Common myeloid progenitor, CD34-positive (primary cell): ENCODE data around the gene LIPF.

Experiments
- CTCF ChIA-PET: fragments of 350-600 bp; sonication (Branson Sonifier 250); formaldehyde crosslinking; loops from one replicate; lab custom pipeline; 2021; ENCODE audit warnings: antibody characterized with exemption; lab: Charles Lee
- POLR2A ChIA-PET: fragments of 350-600 bp; sonication (Branson Sonifier 250); formaldehyde crosslinking; loops from one replicate; lab custom pipeline; 2021; ENCODE audit warnings: antibody characterized with exemption; lab: Charles Lee
- DNase-seq, 3 donors: peaks; one replicate each; pipeline versions ENCODE4 v3.0.0 to v3.0.0-alpha.2; 2013
- H3K27ac ChIP-seq, 2 experiments: 1 replicate in 1 of 2; 2 replicates in 1 of 2; pipeline ENCODE4 v1.7.0; 2013; ENCODE audit warnings: inconsistent platforms in 2 of 2, low read length in 2 of 2, mild to moderate bottlenecking in 2 of 2, low read depth in 1 of 2, moderate library complexity in 1 of 2; ENCODE audit not compliant: severe bottlenecking in 2 of 2, insufficient read depth in 1 of 2, poor library complexity in 1 of 2
- H3K27me3 ChIP-seq, 5 experiments: replicated peaks in 2 of 5; 1 replicate in 3 of 5; 2 replicates in 2 of 5; pipeline versions ENCODE4 v1.6.1 to v1.7.0; 2013; ENCODE audit warnings: low read length in 4 of 5, mild to moderate bottlenecking in 2 of 5, moderate library complexity in 2 of 5, inconsistent platforms in 1 of 5; ENCODE audit not compliant: insufficient read depth in 5 of 5, control insufficient read depth in 4 of 5
- H3K36me3 ChIP-seq, 4 experiments: 1 replicate in 2 of 4; 2 replicates in 2 of 4; pipeline versions ENCODE4 v1.6.1 to v1.7.0; 2013; ENCODE audit warnings: low read length in 3 of 4, control low read depth in 1 of 4, mild to moderate bottlenecking in 1 of 4; ENCODE audit not compliant: control insufficient read depth in 4 of 4, insufficient read depth in 4 of 4
- H3K4me1 ChIP-seq, 4 experiments: 1 replicate in 3 of 4; 2 replicates in 1 of 4; pipeline versions ENCODE4 v1.6.1 to v1.7.1; 2013; ENCODE audit warnings: low read length in 3 of 4, mild to moderate bottlenecking in 3 of 4, control low read depth in 1 of 4, inconsistent platforms in 1 of 4, moderate library complexity in 1 of 4; ENCODE audit not compliant: control insufficient read depth in 4 of 4, insufficient read depth in 4 of 4; ENCODE audit errors: control extremely low read depth in 1 of 4
- H3K4me3 ChIP-seq, 7 experiments: 1 replicate in 4 of 7; 2 replicates in 3 of 7; pipeline versions ENCODE4 v1.5.1 to v1.7.0; 2013; ENCODE audit warnings: mild to moderate bottlenecking in 7 of 7, low read length in 6 of 7, moderate library complexity in 6 of 7, inconsistent platforms in 2 of 7, low read depth in 2 of 7, control low read depth in 1 of 7; ENCODE audit not compliant: insufficient read depth in 4 of 7, control insufficient read depth in 1 of 7; ENCODE audit errors: extremely low read depth in 1 of 7
- H3K9me3 ChIP-seq, 5 experiments: 1 replicate in 4 of 5; 2 replicates in 1 of 5; pipeline versions ENCODE4 v1.6.1 to v1.7.1; 2013; ENCODE audit warnings: low read length in 4 of 5, mild to moderate bottlenecking in 2 of 5, inconsistent platforms in 1 of 5, low read depth in 1 of 5, moderate library complexity in 1 of 5; ENCODE audit not compliant: control insufficient read depth in 4 of 5, insufficient read depth in 2 of 5; ENCODE audit errors: control extremely low read depth in 1 of 5
- WGBS: methylation state at CpG from one replicate; pipeline ENCODE4 v1.1.5; 2013; ENCODE audit not compliant: insufficient coverage; 5-methylcytosine and 5-hydroxymethylcytosine counted together

LIPF gene

GRCh38 chr10:88672041-88672440 is 7.8 kb downstream of the LIPF start:
- H3K9me3 ChIP-seq = no peaks in the 10 kb centered on the region
- H3K27me3 ChIP-seq = no peaks in the 10 kb centered on the region
- no peak overlapping the region for H3K27ac ChIP-seq
- no peaks in the 10 kb centered on the region for H3K36me3 ChIP-seq
- WGBS = no CpG with 5 or more reads among the region's 2 CpGs
- H3K4me3 ChIP-seq = no peak overlapping the region
- CTCF ChIA-PET = no interaction called here
- POLR2A ChIA-PET = no interaction called here
- H3K4me1 ChIP-seq = peaks cover 0 to 2% (median 0%) of the 10 kb centered on the region in 4 experiments
- no peak for DNase-seq

DNA sequence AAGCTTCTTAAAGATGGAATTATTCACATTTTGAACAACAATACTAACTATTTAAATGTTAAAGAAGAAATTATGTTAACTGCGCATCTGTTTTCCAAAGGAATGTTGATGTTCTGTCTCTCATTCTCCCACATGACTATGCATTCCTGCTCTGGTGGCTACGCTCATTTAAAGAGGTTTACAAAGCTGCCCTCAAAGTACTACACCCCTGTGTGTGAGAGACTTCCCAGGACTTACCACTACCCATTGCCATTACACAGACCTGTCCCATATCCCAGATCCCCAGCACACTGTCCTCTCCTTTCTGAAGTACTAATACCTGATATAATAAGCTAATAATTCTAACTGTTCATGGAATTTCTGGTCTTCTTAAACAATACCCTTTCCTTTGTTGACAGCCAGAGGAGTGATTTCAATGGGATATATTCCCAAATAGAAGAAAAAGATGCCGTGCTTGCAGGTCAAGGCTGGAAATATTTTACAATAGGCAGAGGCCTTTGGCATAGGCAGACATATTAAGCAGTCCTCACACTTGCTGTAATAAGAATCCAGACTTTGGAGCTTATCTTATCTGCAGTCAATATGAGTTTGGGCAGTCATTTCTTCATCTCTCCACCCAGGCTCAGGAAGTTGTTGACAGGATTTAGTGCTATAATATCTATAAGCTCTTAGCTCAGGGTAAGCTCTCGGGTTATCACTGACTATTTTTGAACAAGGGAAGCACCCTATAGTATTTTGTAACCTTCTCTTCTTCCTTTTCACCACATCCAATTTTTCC is 12.2 kb downstream of the LIPF start:
- no peaks in the 10 kb centered on the region for H3K36me3 ChIP-seq
- no peaks in the 10 kb centered on the region for H3K4me1 ChIP-seq
- CTCF ChIA-PET = interaction anchor here (0.7 to 2.2 kb wide), 5 partner anchors 9 to 25 kb away, joined by 3 to 7 read pairs (median 4); no protein-coding TSS in a partner anchor
- H3K27me3 ChIP-seq = no peaks in the 10 kb centered on the region
- WGBS = 100% methylated on average over 2 of the region's 4 CpGs
- H3K27ac ChIP-seq = no peak overlapping the region
- no peak overlapping the region for H3K4me3 ChIP-seq
- no peaks in the 10 kb centered on the region for H3K9me3 ChIP-seq
- POLR2A ChIA-PET = no interaction called here
- DNase-seq = no peak

DNA sequence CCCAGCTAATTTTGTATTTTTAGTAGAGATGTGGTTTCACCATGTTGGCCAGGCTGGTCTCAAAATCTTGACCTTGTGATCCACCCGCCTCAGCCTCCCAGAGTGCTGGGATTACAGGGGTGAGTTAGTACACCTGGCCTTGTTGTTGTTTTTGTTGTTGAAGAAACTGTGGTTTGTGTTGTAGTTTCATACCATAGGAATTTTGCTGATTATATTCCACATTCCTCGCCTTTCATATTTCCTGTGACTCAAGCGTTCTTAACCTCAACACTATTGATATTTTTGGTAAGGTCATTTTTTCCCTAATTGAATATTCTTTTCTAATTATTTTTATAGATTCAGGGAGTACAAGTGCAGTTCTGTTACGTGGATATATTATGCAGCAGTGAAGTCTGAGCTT is 16.7 kb downstream of the LIPF start:
- CTCF ChIA-PET = no interaction called here
- Histone ChIP-seq H3K27ac (no peak overlapping the region), H3K9me3 (no peaks in the 10 kb centered on the region), H3K36me3 (no peaks in the 10 kb centered on the region), H3K27me3 (no peaks in the 10 kb centered on the region), H3K4me1 (no peaks in the 10 kb centered on the region), H3K4me3 (no peak overlapping the region)
- no CpG with 5 or more reads among the region's 4 CpGs for WGBS
- POLR2A ChIA-PET = no interaction called here
- DNase-seq = no peak

DNA sequence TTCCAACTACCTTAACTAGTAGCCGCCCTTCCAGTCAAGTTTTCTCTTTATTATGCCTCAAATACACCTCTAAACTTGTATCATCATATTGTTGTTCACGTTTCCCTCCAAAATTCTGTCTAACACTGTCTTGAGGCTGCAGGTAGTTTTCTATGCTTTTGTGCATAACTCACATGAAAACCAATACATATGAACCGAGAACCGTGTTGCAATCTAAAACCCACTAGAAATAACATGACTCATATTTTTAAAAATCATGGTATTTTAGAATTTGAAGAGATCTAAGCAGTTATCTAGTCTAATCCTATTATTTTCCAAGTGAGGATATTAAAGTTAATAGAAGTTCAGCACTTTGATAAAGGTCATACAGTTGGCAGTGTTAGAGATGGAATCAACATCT is 18.2 kb downstream of the LIPF start:
- DNase-seq = no peak
- H3K27me3 ChIP-seq = no peaks in the 10 kb centered on the region
- no peak overlapping the region for H3K27ac ChIP-seq
- ChIA-PET CTCF (no interaction called here), POLR2A (no interaction called here)
- no peaks in the 10 kb centered on the region for H3K36me3 ChIP-seq
- no peaks in the 10 kb centered on the region for H3K4me1 ChIP-seq
- H3K9me3 ChIP-seq = no peaks in the 10 kb centered on the region
- 100% methylated on average over 1 of the region's 4 CpGs for WGBS
- H3K4me3 ChIP-seq = no peak overlapping the region

DNA sequence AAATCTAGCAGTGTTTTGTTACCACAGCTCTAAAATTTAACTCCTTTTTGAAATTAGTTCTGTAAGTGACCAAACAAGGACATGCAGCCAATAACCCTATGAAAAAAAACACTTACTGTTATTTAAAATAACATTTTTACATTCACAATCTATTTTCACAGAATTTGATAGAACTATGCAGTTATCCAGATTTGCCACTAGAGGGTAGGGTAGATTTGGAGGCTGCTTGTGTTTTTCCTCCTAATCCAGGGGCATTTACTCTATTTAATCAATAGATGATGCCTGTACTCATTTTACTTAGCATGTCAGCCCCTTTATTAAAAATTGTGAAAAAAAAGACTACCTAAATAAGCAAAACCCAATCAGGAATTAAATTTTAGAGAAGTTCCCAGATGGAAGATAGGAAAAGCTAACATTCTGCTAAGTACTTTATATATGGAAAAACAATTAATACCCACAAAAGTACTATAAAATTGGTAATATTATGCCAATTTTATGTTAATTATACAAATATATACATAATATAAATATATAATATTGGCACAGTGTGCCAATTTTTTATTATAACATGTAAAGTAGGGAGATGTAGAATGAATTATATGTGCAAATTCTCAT is 23.7 kb downstream of the LIPF start:
- peak; percentile 29 to 44 (median 43) for DNase-seq

DNA sequence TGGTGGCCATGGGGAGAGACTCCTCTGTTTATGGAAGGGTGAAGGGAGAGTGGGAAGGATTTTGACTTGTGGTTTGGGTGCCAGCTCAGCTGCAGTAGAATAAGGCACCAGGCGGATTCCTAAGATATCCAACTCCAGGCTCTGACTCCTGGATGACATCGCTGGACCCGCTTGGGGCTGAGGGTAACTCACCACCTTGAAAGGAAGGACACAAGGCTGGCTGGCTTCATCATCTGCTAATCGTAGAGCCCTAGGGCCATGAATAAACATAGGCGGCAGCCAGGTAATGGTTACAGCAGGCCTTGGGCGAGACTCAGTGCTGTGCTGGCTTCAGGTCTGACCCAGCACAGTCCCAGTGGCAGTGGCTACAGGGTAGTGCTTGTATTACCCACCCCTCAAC is 25.1 kb downstream of the LIPF start:
- no peak for DNase-seq
- 97% methylated on average over 4 of the region's 6 CpGs for WGBS
- H3K4me3 ChIP-seq = no peak overlapping the region
- H3K27ac ChIP-seq = no peak overlapping the region
- no peaks in the 10 kb centered on the region for H3K4me1 ChIP-seq
- no peaks in the 10 kb centered on the region for H3K27me3 ChIP-seq
- no peaks in the 10 kb centered on the region for H3K9me3 ChIP-seq
- POLR2A ChIA-PET = no interaction called here
- no peaks in the 10 kb centered on the region for H3K36me3 ChIP-seq
- CTCF ChIA-PET = interaction anchor here (0.9 to 5.4 kb wide), 5 partner anchors 13 to 245 kb away, joined by 3 to 17 read pairs (median 3); no protein-coding TSS in a partner anchor

More for the DNA sequence above, 23.7 kb downstream of the LIPF start:
- Histone ChIP-seq H3K27ac (no peak overlapping the region), H3K4me1 (no peaks in the 10 kb centered on the region), H3K9me3 (no peaks in the 10 kb centered on the region), H3K4me3 (no peak overlapping the region), H3K27me3 (no peaks in the 10 kb centered on the region), H3K36me3 (no peaks in the 10 kb centered on the region)
- POLR2A ChIA-PET = no interaction called here
- CTCF ChIA-PET = interaction anchor here (0.6 to 5.4 kb wide), 13 partner anchors 11 to 352 kb away, joined by 3 to 17 read pairs (median 5); no protein-coding TSS in a partner anchor

DNA sequence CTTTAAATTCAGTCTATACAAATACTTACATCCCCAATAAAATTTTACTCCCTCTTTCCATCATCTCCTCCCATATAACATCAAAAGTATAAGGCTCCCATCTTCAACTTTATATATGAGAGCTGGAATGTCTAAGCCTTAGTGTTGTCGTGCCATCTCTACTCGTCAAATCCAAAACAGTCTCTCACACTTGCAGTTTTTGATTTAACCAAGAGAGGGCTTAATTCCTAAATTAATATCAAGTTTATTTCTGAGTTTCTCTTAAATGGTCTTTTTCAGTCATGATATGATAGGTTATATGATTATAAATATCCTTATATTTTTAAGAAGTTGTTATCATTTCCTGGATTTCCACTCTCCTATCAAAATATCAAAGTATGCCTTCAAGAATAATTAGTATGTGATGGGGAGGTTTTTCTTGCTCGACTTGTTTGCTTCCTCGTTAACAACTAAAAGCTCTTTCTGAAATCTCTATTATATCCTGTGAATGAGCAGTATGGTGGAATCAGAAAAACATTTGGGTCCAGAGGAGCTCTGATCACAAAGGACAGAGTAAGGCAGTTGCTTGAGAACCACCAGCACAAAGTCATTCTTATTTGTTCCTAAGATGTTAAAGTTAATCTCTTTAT is 29.3 kb downstream of the LIPF start:
- no peaks in the 10 kb centered on the region for H3K9me3 ChIP-seq
- H3K36me3 ChIP-seq = no peaks in the 10 kb centered on the region
- no peaks in the 10 kb centered on the region for H3K27me3 ChIP-seq
- CTCF ChIA-PET = interaction anchor here (0.9 to 2.3 kb wide), 8 partner anchors 9 to 864 kb away, joined by 3 to 11 read pairs (median 3); partner anchors contain the start of gene LIPM
- no CpG with 5 or more reads among the region's 4 CpGs for WGBS
- H3K4me1 ChIP-seq = no peaks in the 10 kb centered on the region
- DNase-seq = peak; percentile 12 to 25 (median 18)
- POLR2A ChIA-PET = no interaction called here
- no peak overlapping the region for H3K4me3 ChIP-seq
- no peak overlapping the region for H3K27ac ChIP-seq
